ENCODE results near the gene GPRC5C.

The GPRC5C gene, protein sequence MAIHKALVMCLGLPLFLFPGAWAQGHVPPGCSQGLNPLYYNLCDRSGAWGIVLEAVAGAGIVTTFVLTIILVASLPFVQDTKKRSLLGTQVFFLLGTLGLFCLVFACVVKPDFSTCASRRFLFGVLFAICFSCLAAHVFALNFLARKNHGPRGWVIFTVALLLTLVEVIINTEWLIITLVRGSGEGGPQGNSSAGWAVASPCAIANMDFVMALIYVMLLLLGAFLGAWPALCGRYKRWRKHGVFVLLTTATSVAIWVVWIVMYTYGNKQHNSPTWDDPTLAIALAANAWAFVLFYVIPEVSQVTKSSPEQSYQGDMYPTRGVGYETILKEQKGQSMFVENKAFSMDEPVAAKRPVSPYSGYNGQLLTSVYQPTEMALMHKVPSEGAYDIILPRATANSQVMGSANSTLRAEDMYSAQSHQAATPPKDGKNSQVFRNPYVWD

DNA sequence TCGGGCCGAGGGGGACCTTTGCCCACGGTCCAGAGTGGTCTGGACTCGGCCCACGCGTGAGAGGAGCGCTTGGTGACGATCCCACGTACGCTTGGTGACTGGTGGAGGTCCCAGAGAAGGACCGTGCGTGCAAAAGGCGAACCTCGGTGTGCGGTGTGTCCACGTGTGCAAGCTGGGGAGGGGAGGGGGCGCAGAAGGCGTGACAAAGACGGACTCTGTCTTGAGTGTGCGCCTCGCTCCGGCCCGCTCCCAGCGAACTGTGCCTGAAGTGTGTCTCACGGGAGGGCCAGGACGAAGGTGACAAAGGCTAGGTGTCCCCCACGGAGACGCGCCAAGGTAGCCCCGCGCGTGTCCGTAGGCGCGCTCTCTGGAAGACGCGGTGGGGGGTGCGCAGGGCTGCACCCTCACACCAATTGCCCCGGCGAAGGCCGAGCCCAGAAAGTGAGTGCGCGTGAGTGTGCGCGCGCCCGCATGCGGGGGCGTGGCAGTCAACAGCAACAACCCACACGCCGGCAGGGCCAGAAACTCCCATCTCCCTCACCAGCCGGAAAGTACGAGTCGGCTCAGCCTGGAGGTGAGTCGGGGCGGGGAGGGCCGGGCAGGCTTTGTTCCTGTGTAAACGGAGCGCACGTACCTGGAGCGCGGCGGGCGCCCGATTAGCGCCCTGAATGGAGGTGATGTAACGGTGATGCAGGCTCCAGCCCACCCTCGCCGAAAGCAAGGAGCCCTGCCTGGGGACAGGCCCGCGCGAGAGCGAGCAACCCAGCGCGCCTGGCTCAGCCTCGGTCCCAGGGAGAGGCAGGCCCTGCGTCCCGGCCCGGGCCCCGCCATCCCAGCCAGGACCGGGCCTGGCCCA lies at the start of gene GPRC5C:
Gene GPRC5C, plus strand, starts transcription at position 521 of the 856 bp plus-strand sequence. CDS start 7,689 bp downstream, outside the sequence.
- in situ Hi-C loops (cut with HindIII; ENCODE audit: low pct_ligation_motif_present, low pct_unique_long_range_greater_than_20kb, low sequenced_read_pairs) = no loop called here
- DNase-seq = peak; percentile 70

DNA sequence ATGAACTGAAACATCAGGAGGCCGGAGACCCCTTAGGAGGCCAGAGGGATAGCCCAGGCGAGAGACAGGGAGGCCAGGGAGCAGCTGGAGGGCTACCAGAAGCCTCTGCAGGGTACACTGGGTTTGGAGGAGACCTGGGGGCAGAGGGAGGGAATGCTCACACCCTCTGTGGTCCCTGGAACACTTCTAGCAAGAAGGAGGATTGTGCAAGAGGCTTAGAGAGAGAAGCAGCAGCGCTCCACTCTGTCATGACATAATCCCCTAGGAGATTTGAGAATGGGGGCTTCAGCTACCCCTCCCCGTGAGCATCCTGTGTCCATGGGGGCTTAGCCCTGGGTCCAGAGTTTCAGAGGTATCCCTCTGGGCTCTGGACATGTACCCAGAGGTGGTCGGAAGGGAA lies 48.7 kb upstream of the GPRC5C start:
- in situ Hi-C loops (cut with HindIII; ENCODE audit: low pct_ligation_motif_present, low pct_unique_long_range_greater_than_20kb, low sequenced_read_pairs) = no loop called here
- no peak for DNase-seq

DNA sequence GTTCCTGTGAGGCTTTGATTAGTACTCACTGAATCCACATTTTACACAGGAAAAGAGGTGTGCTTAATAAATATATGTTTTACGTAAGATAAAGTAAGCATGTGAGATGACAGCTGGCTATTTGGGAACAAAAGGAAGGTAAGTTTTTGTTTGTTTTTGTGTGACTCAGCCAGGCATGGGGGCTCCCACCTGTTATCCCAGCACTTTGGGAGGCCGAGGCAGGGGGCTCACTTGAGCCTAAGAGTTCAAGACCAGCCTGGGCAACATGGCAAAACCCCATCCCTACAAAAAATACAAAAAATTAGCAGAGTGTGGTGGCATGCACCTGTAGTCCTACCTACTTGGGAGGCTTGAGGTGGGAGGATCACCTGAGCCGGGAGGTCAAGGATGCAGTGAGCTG lies 46.7 kb upstream of the GPRC5C start:
- in situ Hi-C loops (cut with HindIII; ENCODE audit: low pct_ligation_motif_present, low pct_unique_long_range_greater_than_20kb, low sequenced_read_pairs) = no loop called here

DNA sequence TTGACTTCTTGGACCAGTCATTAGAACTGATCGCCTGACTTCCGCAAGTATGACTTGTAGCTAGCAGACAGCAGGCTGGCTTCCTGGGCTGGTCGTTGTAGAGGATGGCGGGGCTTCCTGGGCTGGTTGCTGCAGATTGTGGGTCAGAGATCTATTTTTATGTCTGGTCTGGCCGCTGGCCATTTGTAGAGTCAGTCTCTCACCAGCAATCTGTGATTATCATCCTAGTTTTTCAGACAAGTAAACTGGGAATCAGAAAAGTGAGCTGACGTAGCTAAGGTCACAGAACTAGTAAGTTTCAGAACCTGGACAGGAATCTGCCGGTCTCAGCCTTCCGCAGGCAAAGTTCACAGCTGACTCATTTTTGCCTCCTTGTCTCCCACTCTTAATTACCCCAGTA lies 45.5 kb upstream of the GPRC5C start:
- no peak for DNase-seq
- in situ Hi-C loops (cut with HindIII; ENCODE audit: low pct_ligation_motif_present, low pct_unique_long_range_greater_than_20kb, low sequenced_read_pairs) = no loop called here

More for the DNA sequence above, 46.7 kb upstream of the GPRC5C start:
- no peak for DNase-seq

DNA sequence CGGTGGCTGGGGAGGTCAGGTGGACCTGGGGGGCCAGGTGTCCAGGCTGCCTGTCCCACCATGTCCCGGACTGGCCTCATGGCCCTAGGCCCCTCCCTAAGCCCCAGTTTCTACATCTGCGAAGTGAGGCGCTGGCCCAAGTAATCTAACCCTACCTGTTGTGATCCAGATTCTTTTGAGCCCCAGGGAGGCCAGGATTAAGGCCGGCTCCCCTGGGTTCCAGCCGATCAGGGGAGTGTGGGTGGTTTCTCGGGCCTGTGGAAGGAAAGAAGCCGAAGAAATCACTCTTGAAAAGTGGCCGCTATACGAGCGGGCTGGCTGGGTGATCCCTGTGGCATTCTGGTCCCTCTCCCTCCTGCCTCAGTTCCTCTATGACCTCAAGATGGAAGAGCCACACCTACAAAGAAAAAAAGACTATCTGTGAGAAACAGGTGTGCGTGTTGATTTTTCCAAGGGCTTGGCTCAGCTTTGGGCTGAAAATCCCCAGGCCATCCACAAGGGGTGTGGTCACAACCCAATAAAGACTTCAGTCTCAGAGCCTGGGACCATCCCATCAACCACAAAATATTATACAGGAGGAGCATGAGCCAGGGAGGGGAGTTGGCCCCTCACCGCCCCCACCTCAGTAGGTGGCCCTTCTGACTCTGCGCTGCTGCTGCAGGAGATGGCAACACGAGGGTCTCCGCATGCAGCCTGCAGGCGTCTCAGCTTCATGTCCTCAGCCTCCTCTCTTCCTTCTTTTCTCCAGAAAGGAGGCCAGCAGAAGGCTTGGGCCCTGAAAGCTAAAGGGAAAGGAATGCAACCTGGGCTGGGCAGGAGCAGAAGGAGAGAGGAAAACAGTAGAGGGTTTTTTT lies 44.3 kb upstream of the GPRC5C start:
- in situ Hi-C loops (cut with HindIII; ENCODE audit: low pct_ligation_motif_present, low pct_unique_long_range_greater_than_20kb, low sequenced_read_pairs) = no loop called here
- no peak for DNase-seq

DNA sequence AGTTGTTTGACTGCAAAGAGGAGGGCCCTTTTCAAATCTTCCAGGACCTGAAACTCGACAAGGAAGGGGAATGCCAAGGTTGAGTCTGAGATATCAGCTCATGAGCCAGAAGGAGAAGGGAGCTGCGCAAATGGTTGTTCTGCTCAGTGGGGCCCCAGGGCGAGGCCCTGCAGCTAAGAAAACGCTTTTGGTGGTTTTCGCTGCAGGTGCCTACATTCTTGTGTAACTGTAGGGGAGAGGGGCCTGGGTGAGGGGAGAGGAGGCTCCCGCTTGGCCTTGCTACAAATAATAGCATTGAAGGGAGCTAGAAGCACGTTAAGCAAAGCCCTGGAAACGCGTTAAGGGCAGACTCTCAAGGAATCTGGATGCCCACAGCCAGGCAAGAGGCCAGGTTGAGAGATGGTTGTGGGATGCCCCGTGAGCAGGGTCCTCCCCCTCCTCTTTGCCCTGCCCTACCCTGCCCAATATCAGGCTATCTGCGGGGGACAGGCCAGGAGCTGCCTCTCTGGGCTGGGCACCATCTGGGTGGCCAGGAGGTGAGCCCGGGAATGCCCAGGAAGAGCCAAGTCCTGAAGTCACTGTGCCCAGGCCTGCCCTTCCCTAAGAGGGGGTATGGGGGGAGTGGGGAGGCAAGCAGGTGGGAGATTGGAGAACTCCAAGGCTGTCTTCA lies 42.7 kb upstream of the GPRC5C start:
- in situ Hi-C loops (cut with HindIII; ENCODE audit: low pct_ligation_motif_present, low pct_unique_long_range_greater_than_20kb, low sequenced_read_pairs) = no loop called here
- DNase-seq = no peak

DNA sequence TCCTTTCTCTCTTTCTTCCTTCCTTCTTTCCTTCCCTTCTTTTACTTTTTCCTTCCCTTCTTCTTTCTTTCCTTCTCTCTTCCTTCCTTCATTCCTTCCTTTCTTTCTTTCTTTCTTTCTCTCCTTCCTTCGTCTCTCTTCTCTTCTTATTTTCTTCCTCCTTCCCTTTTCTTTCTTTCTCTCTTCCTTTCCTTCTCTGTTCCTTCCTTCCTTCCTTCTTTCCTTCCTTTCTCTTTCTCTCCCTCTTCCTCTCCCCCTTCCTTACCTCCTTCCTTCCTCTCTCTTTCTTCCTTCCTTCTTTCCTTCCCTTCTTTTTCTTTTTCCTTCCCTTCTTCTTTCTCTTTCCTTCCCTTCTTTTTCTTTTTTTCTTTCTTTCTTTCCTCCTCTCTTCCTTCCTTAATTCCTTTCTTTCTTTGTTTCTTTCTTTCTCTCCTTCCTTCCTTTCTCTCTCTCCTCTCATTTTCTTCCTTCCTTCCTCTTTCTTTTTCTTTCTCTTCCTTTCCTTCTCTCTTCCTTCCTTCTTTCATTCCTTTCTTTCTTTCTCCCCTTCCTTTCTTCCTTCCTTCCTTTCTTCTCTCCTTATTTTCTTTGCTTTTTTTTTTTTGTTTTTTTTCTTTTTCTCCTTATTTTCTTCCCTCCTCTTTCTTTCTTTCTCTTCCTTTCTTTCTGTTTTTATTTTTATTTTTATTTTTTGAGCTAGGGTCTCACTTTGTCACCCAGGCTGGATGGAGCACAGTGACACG lies 41.8 kb upstream of the GPRC5C start:
- DNase-seq = no peak
- in situ Hi-C loops (cut with HindIII; ENCODE audit: low pct_ligation_motif_present, low pct_unique_long_range_greater_than_20kb, low sequenced_read_pairs) = no loop called here

DNA sequence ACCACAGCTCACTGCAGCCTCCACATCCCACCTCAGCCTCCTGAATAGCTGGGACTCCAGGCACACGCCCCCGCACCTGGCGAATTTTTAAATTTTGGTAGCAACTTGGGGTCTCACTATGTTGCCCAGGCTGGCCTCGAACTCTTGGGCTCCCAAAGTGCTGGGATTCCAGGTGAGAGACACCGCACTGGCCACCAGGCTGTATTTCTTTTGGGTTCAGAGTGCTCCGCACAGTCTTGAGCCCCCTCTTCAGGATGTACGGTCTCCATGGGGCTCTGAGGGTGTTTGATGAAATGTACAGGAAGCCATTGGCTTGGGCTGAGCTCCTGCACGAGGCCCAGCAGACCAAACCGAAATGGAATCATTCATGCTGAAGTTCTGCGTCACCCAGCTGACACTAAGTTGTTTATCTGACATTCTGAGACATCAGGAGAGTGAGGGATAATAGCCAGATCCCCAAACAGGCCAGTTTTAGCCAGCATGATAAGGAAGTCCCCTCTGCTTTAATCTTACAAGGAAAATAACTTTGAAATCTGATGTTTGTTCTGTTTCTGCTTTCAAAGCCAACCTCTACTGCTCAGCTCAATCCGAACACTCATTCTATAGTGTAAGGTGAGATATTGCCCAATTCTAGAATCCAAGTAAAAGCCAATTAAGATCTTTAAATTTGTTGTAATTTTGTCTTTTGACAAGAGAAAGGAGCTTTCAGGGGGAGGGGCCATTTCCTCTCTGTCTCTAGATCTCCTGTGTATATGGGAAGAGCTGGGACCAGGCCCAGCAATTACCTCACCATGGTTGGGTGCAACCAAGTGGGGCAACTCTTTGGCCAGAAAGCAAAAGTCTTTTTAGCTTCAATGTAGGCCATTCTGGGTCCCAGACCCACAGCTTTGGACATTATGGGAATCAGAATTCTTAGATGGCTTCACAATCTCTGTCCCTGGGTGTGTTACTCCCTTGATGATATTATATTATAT lies 40.9 kb upstream of the GPRC5C start:
- no peak for DNase-seq
- in situ Hi-C loops (cut with HindIII; ENCODE audit: low pct_ligation_motif_present, low pct_unique_long_range_greater_than_20kb, low sequenced_read_pairs) = no loop called here

DNA sequence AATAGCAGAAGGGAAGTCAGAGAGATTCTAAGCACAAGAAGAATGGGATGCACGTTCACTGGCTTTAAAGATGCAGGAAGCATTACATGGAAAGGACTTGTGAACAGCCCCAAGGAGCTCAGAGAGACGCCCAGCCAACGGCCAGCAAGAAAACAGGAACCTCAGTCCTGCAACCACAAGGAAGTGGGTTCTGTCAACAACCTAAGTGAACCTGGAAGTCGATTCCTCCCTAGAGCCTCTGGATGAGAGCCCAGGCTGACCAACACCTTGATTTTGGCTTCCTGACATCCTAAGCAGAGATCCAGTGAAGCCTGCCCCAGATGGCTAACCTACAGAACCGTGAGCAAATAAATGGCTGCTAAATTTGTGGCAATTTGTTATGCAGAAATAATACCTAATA lies 40.1 kb upstream of the GPRC5C start:
- DNase-seq = no peak
- in situ Hi-C loops (cut with HindIII; ENCODE audit: low pct_ligation_motif_present, low pct_unique_long_range_greater_than_20kb, low sequenced_read_pairs) = no loop called here

DNA sequence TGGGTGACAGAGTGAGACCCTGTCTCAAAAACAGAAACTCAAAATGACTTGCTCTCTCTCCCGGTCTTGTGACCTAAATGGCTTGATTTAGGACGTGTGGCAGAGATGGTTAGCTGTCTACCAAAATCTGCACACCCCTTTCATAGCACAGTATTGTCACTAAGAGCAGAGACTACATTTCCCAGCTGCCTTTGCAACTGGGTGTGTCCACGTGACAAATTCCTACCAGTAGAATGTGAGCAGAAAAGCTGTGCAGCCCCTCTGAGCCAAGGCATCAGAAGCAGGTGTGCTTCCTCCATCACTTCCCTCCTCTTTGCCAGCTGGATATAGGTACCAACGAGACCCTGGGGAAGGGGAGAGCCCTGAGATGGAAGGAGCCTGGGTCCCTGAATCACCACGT lies 39.0 kb upstream of the GPRC5C start:
- in situ Hi-C loops (cut with HindIII; ENCODE audit: low pct_ligation_motif_present, low pct_unique_long_range_greater_than_20kb, low sequenced_read_pairs) = no loop called here
- no peak for DNase-seq

DNA sequence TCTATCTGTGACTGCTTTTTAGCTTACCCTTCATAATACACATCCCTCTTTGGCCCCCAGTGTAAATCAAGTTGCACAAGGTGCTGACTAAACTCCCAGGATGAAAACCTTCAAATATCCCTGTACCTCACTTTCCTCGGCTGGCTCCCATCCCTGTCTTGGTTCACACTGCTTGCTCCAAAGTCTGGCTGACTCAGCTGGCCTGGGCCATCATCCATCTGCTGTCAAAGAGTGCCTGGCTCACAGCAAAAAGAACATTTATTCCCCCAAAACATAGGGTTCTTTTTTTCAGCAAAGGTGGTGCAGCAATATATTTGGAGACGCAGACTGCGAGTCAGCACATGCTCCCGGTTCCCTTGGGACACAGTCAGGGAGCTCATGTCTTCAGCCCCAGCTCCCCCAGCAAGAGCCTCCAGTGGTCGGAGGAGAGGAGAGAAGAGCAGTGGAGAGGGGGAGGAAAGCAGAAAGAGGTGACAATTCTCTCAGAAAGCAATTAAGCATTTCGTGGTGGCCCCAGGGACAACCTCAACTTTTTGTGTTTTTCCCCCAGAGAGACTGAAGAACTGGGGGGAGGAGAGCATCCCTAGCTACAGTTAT lies 38.4 kb upstream of the GPRC5C start:
- DNase-seq = no peak
- in situ Hi-C loops (cut with HindIII; ENCODE audit: low pct_ligation_motif_present, low pct_unique_long_range_greater_than_20kb, low sequenced_read_pairs) = no loop called here

DNA sequence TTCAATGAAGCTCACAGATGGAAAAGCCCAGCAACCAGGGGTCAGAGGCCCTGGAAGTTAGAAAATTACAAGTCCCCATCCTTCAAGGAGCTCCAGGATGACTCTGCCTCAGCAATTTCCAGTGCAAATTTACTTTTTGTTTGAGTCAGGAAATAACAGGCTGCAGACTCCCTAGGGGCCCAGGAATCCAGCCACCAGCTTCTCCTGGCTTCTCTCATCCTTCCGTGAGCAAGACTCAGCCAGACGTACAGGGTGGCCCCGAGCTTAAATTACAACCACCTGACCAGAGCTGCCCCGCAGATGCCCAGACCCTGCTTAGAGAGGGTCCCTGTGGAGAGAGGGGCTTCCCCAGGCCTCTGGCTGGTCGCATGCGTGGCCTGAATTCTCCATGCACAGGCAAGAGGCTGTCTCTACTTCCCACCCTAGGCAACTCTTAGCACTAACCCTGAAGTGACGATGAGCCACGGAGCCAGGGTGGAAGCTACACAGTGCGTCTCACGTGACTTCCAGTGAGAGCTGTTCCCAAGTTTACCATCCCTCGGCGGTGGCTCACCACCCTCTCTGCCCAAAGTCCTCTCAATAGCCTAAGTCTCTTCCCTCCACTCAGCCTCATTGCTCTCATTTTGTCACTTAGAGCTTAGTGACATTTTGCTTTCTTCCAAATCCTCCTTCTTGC lies 37.5 kb upstream of the GPRC5C start:
- in situ Hi-C loops (cut with HindIII; ENCODE audit: low pct_ligation_motif_present, low pct_unique_long_range_greater_than_20kb, low sequenced_read_pairs) = no loop called here
- DNase-seq = no peak

DNA sequence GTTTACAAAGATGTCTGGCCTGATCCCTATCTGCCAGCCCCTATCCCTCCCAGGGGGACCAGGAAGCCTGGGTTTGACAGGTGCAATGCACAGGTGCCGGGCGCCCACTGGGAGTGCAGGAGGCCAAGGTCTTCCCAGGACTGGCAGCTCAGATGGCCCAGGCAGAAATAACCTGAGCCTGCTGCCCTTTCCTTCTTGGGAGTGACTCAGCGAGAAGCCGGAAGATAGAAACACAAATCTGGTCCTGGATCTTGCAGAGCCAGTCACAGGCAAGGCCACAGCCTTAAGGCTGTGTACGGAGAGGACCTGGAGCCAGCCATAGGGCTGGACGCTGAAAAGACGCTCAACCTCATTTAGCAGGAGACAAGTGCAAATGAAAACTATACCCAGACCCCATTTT lies 36.9 kb upstream of the GPRC5C start:
- in situ Hi-C loops (cut with HindIII; ENCODE audit: low pct_ligation_motif_present, low pct_unique_long_range_greater_than_20kb, low sequenced_read_pairs) = no loop called here
- DNase-seq = no peak

DNA sequence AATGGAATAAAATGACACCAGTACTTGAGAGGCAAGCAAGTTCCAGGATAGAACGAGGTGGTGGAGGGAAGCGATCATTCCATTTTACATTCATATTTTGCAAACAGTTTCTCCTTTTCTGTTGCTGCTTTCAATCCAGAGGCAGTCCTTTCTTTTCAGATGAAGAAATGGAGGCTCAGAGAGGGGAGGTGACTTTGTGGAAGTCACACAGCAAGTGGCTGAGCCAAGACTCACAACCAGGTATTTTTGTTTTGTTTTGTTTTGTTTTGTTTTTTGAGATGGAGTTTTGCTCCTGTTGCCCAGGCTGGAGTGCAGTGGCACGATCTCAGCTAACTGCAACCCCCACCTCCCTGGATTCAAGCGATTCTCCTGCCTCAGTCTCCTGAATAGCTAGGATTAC lies 35.3 kb upstream of the GPRC5C start:
- DNase-seq = no peak
- in situ Hi-C loops (cut with HindIII; ENCODE audit: low pct_ligation_motif_present, low pct_unique_long_range_greater_than_20kb, low sequenced_read_pairs) = no loop called here

DNA sequence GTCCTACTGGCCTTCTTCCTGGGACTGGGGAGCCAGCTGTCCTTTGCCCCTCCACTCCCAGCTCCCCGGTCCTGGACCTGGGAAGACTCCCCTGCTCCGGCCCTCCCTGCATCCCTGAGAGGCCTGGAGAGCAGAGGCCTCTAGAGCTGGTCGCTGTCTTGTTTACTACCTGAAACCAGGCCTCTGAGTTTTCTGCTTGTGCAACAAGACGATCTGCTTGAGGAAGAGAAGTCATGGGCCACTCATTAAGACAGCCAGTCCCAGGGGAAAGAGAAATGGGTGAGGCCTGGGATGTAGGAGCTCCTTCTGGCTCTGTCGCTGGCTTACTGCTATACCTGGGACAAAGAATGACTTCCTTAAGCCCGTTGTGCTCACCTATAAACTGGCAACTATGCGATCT lies 29.8 kb upstream of the GPRC5C start:
- DNase-seq = no peak
- in situ Hi-C loops (cut with HindIII; ENCODE audit: low pct_ligation_motif_present, low pct_unique_long_range_greater_than_20kb, low sequenced_read_pairs) = no loop called here

Measured in ACHN (cell line).